ENCODE measurements around the gene FAF1.

The FAF1 gene

GRCh38 chr1:50542362-50542761 lies 417.7 kb downstream of the FAF1 start:
- H3K36me3 ChIP-seq (ENCODE audit: control insufficient read depth, low read length): 0 out of 2 replicates have a peak, but pooled peaks cover 3% of the 10 kb centered on the region
- H3K4me3 ChIP-seq (ENCODE audit: low read length): no peak overlapping the region
- TF ChIP-seq CTCF (IDR thresholded peaks at IDR 0.05; ENCODE audit: low read depth, low read length, poor library complexity, severe bottlenecking): no peak

GRCh38 chr1:50538476-50538875 lies 421.6 kb downstream of the FAF1 start:
- Histone ChIP-seq H3K79me2 (ENCODE audit: control insufficient read depth, low read length) (no peaks in the 10 kb centered on the region), H4K20me1 (ENCODE audit: control insufficient read depth, insufficient read depth, low read depth, low read length) (no peaks in the 10 kb centered on the region), H3K36me3 (ENCODE audit: control insufficient read depth, low read length) (peaks cover 11% of the 10 kb centered on the region), H3F3A (ENCODE audit: control insufficient read depth, insufficient read depth) (no peaks in the 10 kb centered on the region), H3K9me2 (replicated peaks; ENCODE audit: control insufficient read depth, low read length) (no peaks in the 10 kb centered on the region), H3K4me2 (ENCODE audit: low read length) (no peak overlapping the region), H3K27me3 (ENCODE audit: control insufficient read depth, low read length) (no peaks in the 10 kb centered on the region), H3K4me1 (ENCODE audit: control insufficient read depth, low read length) (no peaks in the 10 kb centered on the region), H3K27ac (ENCODE audit: low read depth, low read length) (no peak overlapping the region), H3K9me3 (ENCODE audit: control insufficient read depth, insufficient read depth, low read length) (no peaks in the 10 kb centered on the region), H3K4me3 (ENCODE audit: low read length) (no peak overlapping the region)
- TF ChIP-seq EZH2phosphoT487 (IDR thresholded peaks at IDR 0.05; ENCODE audit: borderline replicate concordance, low read length) (no peak), CTCF (IDR thresholded peaks at IDR 0.05; ENCODE audit: low read depth, low read length, poor library complexity, severe bottlenecking) (no peak)

More at GRCh38 chr1:50542362-50542761, 417.7 kb downstream of the FAF1 start:
- H3K27ac ChIP-seq (ENCODE audit: low read depth, low read length): no peak overlapping the region
- H4K20me1 ChIP-seq (ENCODE audit: control insufficient read depth, insufficient read depth, low read depth, low read length): no peaks in the 10 kb centered on the region
- H3K9me2 ChIP-seq (replicated peaks; ENCODE audit: control insufficient read depth, low read length): no peaks in the 10 kb centered on the region
- H3K9me3 ChIP-seq (ENCODE audit: control insufficient read depth, insufficient read depth, low read length): no peaks in the 10 kb centered on the region
- H3K4me1 ChIP-seq (ENCODE audit: control insufficient read depth, low read length): no peaks in the 10 kb centered on the region
- no peak overlapping the region for H3K4me2 ChIP-seq (ENCODE audit: low read length)
- H3K79me2 ChIP-seq (ENCODE audit: control insufficient read depth, low read length): no peaks in the 10 kb centered on the region
- no peaks in the 10 kb centered on the region for H3F3A ChIP-seq (ENCODE audit: control insufficient read depth, insufficient read depth)
- no peaks in the 10 kb centered on the region for H3K27me3 ChIP-seq (ENCODE audit: control insufficient read depth, low read length)

GRCh38 chr1:50531601-50532000 lies 428.5 kb downstream of the FAF1 start:
- Histone ChIP-seq H3K9me3 (ENCODE audit: control insufficient read depth, insufficient read depth, low read length) (no peaks in the 10 kb centered on the region), H3K4me3 (ENCODE audit: low read length) (no peak overlapping the region), H3K79me2 (ENCODE audit: control insufficient read depth, low read length) (no peaks in the 10 kb centered on the region), H3K4me1 (ENCODE audit: control insufficient read depth, low read length) (no peaks in the 10 kb centered on the region), H3K4me2 (ENCODE audit: low read length) (no peak overlapping the region), H3K36me3 (ENCODE audit: control insufficient read depth, low read length) (peaks cover 18% of the 10 kb centered on the region), H4K20me1 (ENCODE audit: control insufficient read depth, insufficient read depth, low read depth, low read length) (no peaks in the 10 kb centered on the region), H3K9me2 (replicated peaks; ENCODE audit: control insufficient read depth, low read length) (no peaks in the 10 kb centered on the region), H3F3A (ENCODE audit: control insufficient read depth, insufficient read depth) (no peaks in the 10 kb centered on the region), H3K27me3 (ENCODE audit: control insufficient read depth, low read length) (no peaks in the 10 kb centered on the region), H3K27ac (ENCODE audit: low read depth, low read length) (no peak overlapping the region)
- no peak for TF ChIP-seq EZH2phosphoT487 (IDR thresholded peaks at IDR 0.05; ENCODE audit: borderline replicate concordance, low read length)
- no peak for TF ChIP-seq CTCF (IDR thresholded peaks at IDR 0.05; ENCODE audit: low read depth, low read length, poor library complexity, severe bottlenecking)

GRCh38 chr1:50531027-50531426 lies 429.0 kb downstream of the FAF1 start:
- Histone ChIP-seq H3K79me2 (ENCODE audit: control insufficient read depth, low read length) (no peaks in the 10 kb centered on the region), H3K4me1 (ENCODE audit: control insufficient read depth, low read length) (no peaks in the 10 kb centered on the region), H4K20me1 (ENCODE audit: control insufficient read depth, insufficient read depth, low read depth, low read length) (no peaks in the 10 kb centered on the region), H3K9me2 (replicated peaks; ENCODE audit: control insufficient read depth, low read length) (no peaks in the 10 kb centered on the region), H3K27ac (ENCODE audit: low read depth, low read length) (no peak overlapping the region), H3F3A (ENCODE audit: control insufficient read depth, insufficient read depth) (no peaks in the 10 kb centered on the region), H3K9me3 (ENCODE audit: control insufficient read depth, insufficient read depth, low read length) (no peaks in the 10 kb centered on the region), H3K4me2 (ENCODE audit: low read length) (no peak overlapping the region), H3K27me3 (ENCODE audit: control insufficient read depth, low read length) (no peaks in the 10 kb centered on the region), H3K36me3 (ENCODE audit: control insufficient read depth, low read length) (peaks cover 18% of the 10 kb centered on the region), H3K4me3 (ENCODE audit: low read length) (no peak overlapping the region)
- TF ChIP-seq EZH2phosphoT487 (IDR thresholded peaks at IDR 0.05; ENCODE audit: borderline replicate concordance, low read length) (no peak), CTCF (IDR thresholded peaks at IDR 0.05; ENCODE audit: low read depth, low read length, poor library complexity, severe bottlenecking) (no peak)

Measured in DOHH2 (cell line).